GM12875 (cell line): ENCODE measurements around the gene FGF12.

Source experiments
- H3K4me3 ChIP-seq: one replicate; pipeline ENCODE4 v1.5.1; 2011; ENCODE audit warnings: low read depth, low read length, control low read depth
- CTCF ChIP-seq: IDR thresholded peaks from 2 replicates; pipeline ENCODE4 v1.5.1; 2011; ENCODE audit warnings: low read depth, mild to moderate bottlenecking, control low read depth, inconsistent platforms, low read length, moderate library complexity, borderline replicate concordance; ENCODE audit not compliant: insufficient read depth

Gene FGF12

GRCh38 chr3:192307631-192308030 is 419.7 kb downstream of the FGF12 start:
- no peak overlapping the region for H3K4me3 ChIP-seq
- TF ChIP-seq CTCF, result no peak

GRCh38 chr3:192303235-192303634 is 424.1 kb downstream of the FGF12 start:
- TF ChIP-seq CTCF, result no peak
- H3K4me3 ChIP-seq, result no peak overlapping the region

GRCh38 chr3:192302721-192303120 is 424.6 kb downstream of the FGF12 start:
- H3K4me3 ChIP-seq, result no peak overlapping the region
- no peak for TF ChIP-seq CTCF

- no peak for TF ChIP-seq CTCF
- H3K4me3 ChIP-seq, result no peak overlapping the region
Measured at GRCh38 chr3:192299921-192300320, 427.4 kb downstream of the FGF12 start.

- H3K4me3 ChIP-seq, result no peak overlapping the region
- no peak for TF ChIP-seq CTCF
Measured at GRCh38 chr3:192296845-192297244, 430.5 kb downstream of the FGF12 start.

GRCh38 chr3:192284443-192285072 is 442.8 kb downstream of the FGF12 start:
- TF ChIP-seq CTCF, result no peak
- no peak overlapping the region for H3K4me3 ChIP-seq

GRCh38 chr3:192281207-192281880 is 446.0 kb downstream of the FGF12 start:
- TF ChIP-seq CTCF, result no peak
- no peak overlapping the region for H3K4me3 ChIP-seq
